ENCODE measurements around the gene TBC1D9.
"Not testable (repeated sequence)": the region's sequence is repeated elsewhere in the genome, so short reads cannot be mapped to it uniquely, and the experiment has no call there.

TBC1D9 gene

GRCh38 chr4:140756319-140757231 is at the start of gene TBC1D9:
Gene TBC1D9, minus strand, starts transcription at chr4:140756385. Its CDS starts 340 bp downstream, at chr4:140756045.
- DNase-seq (ENCODE audit: low read depth in 3 of 3, low spot score in 1 of 3) = no peak

- DNase-seq (ENCODE audit: low read depth in 3 of 3, low spot score in 1 of 3) = no peak
Observed at GRCh38 chr4:140805293-140805692, 49.1 kb upstream of the TBC1D9 start.

- DNase-seq (ENCODE audit: low read depth in 3 of 3, low spot score in 1 of 3) = no peak
Observed at GRCh38 chr4:140802591-140802990, 46.4 kb upstream of the TBC1D9 start.

GRCh38 chr4:140800666-140801065 is 44.5 kb upstream of the TBC1D9 start:
- no peak for DNase-seq (ENCODE audit: low read depth in 3 of 3, low spot score in 1 of 3)

GRCh38 chr4:140799686-140800225 is 43.6 kb upstream of the TBC1D9 start:
- DNase-seq (ENCODE audit: low read depth in 3 of 3, low spot score in 1 of 3) = no peak

GRCh38 chr4:140793291-140793690 is 37.1 kb upstream of the TBC1D9 start:
- no peak for DNase-seq (ENCODE audit: low read depth in 3 of 3, low spot score in 1 of 3)

GRCh38 chr4:140790765-140791164 is 34.6 kb upstream of the TBC1D9 start:
- DNase-seq (ENCODE audit: low read depth in 3 of 3, low spot score in 1 of 3) = no peak

GRCh38 chr4:140790171-140790570 is 34.0 kb upstream of the TBC1D9 start:
- DNase-seq (ENCODE audit: low read depth in 3 of 3, low spot score in 1 of 3) = no peak

- no peak for DNase-seq (ENCODE audit: low read depth in 3 of 3, low spot score in 1 of 3)
Observed at GRCh38 chr4:140789759-140790158, 33.6 kb upstream of the TBC1D9 start.

GRCh38 chr4:140782787-140783186 is 26.6 kb upstream of the TBC1D9 start:
- not testable (repeated sequence) for DNase-seq (ENCODE audit: low read depth in 3 of 3, low spot score in 1 of 3)

GRCh38 chr4:140781596-140781995 is 25.4 kb upstream of the TBC1D9 start:
- DNase-seq (ENCODE audit: low read depth in 3 of 3, low spot score in 1 of 3) = no peak

GRCh38 chr4:140777894-140778293 is 21.7 kb upstream of the TBC1D9 start:
- no peak for DNase-seq (ENCODE audit: low read depth in 3 of 3, low spot score in 1 of 3)

- DNase-seq (ENCODE audit: low read depth in 3 of 3, low spot score in 1 of 3) = no peak
Observed at GRCh38 chr4:140777386-140777785, 21.2 kb upstream of the TBC1D9 start.

- DNase-seq (ENCODE audit: low read depth in 3 of 3, low spot score in 1 of 3) = no peak
Observed at GRCh38 chr4:140776556-140776955, 20.4 kb upstream of the TBC1D9 start.

- DNase-seq (ENCODE audit: low read depth in 3 of 3, low spot score in 1 of 3) = no peak
Observed at GRCh38 chr4:140774956-140775355, 18.8 kb upstream of the TBC1D9 start.

GRCh38 chr4:140774510-140774909 is 18.3 kb upstream of the TBC1D9 start:
- no peak for DNase-seq (ENCODE audit: low read depth in 3 of 3, low spot score in 1 of 3)

GRCh38 chr4:140769209-140769608 is 13.0 kb upstream of the TBC1D9 start:
- no peak for DNase-seq (ENCODE audit: low read depth in 3 of 3, low spot score in 1 of 3)

GRCh38 chr4:140764785-140765392 is 8.7 kb upstream of the TBC1D9 start:
- no peak for DNase-seq (ENCODE audit: low read depth in 3 of 3, low spot score in 1 of 3)

- DNase-seq (ENCODE audit: low read depth in 3 of 3, low spot score in 1 of 3) = no peak
Observed at GRCh38 chr4:140762202-140762601, 6.0 kb upstream of the TBC1D9 start.

- DNase-seq (ENCODE audit: low read depth in 3 of 3, low spot score in 1 of 3) = no peak
Observed at GRCh38 chr4:140757232-140757630, 1.0 kb upstream of the TBC1D9 start.

- DNase-seq (ENCODE audit: low read depth in 3 of 3, low spot score in 1 of 3) = no peak
Observed at GRCh38 chr4:140755774-140756318, 339 bp downstream of the TBC1D9 start.
